Measurements from ENCODE around the gene RPTOR.

DNA sequence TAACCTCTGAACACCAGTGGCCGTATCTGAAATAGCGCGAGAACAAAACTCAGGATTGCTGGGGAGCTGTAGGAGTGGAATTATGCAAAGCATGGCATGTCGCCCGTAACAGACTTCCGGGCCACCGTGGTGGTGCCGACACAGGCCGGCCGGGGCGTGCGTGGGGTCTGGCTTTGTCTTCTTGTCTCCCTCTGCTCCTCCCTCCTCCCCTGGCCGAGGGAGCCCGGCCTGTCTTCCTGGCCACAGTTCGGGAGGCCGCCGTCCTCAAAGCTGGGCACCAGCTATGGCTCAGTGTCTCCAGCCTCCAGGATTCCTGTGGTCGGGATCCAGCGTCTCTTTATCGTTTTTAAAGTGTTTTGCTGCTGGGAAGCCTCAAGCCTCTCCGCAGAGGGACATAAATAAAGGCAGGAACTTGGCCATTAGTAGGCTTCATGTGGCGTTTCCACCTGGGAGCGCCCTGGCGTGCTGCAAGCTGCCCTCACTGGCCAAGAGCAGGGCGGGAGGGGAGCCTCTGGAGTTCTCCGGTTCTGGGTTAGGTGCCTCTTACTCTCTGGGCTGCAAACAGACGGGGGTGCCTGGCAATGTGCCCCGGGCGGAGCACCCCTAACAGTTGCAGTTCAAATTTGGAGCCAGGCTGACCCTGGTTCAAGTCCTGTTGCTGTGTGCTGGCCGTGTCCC lies 46.3 kb upstream of the RPTOR start:
- TF ChIP-seq, protein P1, sequence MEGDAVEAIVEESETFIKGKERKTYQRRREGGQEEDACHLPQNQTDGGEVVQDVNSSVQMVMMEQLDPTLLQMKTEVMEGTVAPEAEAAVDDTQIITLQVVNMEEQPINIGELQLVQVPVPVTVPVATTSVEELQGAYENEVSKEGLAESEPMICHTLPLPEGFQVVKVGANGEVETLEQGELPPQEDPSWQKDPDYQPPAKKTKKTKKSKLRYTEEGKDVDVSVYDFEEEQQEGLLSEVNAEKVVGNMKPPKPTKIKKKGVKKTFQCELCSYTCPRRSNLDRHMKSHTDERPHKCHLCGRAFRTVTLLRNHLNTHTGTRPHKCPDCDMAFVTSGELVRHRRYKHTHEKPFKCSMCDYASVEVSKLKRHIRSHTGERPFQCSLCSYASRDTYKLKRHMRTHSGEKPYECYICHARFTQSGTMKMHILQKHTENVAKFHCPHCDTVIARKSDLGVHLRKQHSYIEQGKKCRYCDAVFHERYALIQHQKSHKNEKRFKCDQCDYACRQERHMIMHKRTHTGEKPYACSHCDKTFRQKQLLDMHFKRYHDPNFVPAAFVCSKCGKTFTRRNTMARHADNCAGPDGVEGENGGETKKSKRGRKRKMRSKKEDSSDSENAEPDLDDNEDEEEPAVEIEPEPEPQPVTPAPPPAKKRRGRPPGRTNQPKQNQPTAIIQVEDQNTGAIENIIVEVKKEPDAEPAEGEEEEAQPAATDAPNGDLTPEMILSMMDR (IDR thresholded peaks at IDR 0.05) = no peak
- TF ChIP-seq POLR2A (IDR thresholded peaks at IDR 0.05) = no peak
